Renal pelvis (tissue), 4 donors: ENCODE results near the gene STAT6. TPM values are rescaled to one million over a fixed set of nuclear protein-coding genes. Genes with fewer than 3 reads are reported as not detected.

ENCODE experiments used
- DNase-seq: peaks from one replicate; pipeline ENCODE4 v3.0.0-alpha.2; 2013
- polyA plus RNA-seq, 3 donors: library from polyadenylated mRNA; unstranded; fragments of 120-200 nt; gene quantifications; one replicate each; pipeline ENCODE4 v1.2.1, GENCODE V29; 2013; ENCODE audit not compliant: insufficient read length in 3 of 3

STAT6 gene
- polyA plus RNA-seq, 3 donors = 98.8 to 134 (median 127) TPM

DNA sequence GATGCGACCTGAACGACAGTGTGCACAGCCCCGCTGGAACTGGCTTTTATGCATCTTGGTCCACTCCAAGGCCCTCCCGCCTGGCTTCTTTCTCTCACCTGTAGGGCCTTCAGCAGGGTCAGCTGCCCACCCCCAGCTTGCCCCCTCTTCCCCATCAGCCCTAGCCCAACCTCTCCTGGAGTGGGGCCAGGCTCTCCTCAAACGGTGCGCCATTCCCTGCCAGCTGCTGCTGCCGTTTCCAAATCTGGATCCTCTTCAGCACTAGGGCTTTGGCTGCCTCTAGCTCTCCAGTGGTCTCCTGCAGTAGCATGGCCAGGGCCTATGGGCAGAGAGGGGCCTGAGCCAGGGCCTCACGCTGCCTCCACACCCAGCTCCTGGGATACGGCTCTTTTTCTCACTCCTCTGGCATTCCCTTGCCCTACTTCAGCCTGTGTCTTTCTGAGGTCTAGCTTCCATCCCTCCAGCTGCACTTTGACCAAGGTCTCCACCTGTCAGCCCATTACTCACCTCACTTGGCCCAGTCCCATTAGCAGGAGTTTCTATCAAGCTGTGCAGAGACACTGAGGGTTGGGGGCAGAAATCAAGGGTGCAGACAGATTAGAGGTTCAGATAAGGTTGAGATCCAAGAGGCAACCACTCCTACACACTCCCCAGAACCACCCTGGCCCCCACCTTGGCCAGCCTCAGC lies 5.0 kb downstream of the STAT6 start:
- no peak for DNase-seq

DNA sequence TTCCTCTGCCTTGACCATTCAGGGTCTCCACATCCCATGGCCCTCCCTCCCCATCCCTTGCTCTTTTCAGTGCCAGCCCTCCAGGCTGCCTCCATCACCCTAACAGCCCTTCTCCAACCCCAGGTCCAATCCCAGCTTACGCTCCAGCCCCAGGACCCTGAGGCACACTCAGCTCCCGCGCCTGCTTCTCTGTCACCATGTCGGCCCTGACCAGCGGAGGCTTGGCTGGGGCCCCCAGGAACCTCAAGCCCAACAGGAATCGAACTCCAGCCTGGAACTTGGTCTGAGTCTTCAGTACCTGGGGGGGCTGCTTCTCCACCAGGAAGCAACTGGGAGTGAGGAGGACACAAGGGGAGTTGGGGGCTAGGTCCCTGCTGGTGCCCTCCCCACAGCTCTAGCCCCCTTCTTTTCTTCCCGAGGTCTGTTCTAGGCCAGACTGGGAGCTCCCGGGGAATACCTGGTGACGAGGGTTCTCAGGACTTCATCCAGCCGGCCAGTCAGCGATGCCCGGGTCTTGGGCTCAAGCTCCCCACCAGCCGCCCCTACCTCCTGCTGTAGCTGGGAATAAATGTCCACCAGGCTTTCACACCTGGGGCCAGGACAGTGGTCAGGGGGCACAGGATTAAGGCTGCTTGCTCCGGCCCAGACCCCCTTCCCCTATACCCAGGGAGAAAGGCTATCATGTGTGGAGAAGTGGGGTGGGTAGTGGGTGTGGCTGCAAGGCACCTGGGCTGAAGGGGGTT lies 6.0 kb downstream of the STAT6 start:
- DNase-seq = no peak

- no peak for DNase-seq
Observed at GRCh38 chr12:57104292-57104910, 6.8 kb downstream of the STAT6 start.

DNA sequence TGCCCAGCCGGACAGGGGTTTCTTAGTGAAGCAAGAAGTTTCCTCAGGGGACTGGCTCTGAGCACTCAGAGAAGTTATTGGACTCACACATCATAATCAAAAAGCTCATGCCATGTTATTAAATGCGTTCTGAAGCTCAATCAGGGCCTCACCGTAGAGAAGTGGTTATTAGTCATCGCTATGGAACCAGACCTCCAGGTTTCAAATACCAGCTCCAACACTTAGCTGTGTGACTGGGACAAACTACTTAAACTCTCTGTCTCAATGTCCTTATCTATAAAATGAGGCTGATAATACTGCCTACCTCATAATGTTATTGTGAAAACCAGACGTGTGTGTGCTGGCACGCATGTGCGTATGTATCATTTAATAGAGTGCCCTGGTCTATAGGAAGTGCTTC lies 7.3 kb downstream of the STAT6 start:
- DNase-seq = no peak

DNA sequence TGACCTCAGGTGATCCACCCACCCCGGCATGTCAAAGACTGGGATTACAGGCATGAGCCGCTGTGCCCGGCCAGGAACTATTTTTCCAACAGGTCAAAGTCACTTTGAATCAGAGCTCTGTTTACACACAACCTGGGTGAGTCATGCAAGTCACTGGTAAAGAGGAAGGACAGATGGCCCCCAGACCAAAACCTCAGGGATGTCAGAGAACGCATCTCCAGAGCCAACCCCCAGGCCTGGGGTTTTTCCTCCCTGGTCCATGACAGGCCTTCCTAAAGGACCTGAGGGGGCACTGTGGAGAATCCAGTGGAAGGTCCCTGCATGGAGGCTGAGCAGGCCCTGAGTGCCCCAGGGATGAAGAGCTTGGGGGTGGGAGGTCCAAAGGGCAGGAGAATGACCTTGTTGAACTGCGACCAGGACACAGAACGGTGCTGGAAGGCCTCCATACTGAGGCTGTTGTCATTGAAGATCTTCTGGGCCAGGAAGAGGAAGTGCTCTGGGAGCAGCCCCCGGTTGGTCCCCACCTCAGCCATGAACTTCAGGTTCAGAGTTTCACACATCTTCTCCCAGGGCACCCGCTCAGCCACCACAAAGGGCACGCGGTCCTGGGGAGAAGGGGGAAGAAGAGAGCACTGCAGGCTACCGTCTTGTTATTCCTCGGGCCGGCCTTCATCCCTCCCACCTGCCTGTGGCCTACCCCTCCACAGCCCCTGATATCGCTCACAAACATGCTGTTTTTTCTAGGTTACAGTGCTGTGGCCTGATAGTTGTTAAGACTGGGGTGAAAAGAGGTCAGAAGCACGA lies 9.1 kb downstream of the STAT6 start:
- DNase-seq = no peak

DNA sequence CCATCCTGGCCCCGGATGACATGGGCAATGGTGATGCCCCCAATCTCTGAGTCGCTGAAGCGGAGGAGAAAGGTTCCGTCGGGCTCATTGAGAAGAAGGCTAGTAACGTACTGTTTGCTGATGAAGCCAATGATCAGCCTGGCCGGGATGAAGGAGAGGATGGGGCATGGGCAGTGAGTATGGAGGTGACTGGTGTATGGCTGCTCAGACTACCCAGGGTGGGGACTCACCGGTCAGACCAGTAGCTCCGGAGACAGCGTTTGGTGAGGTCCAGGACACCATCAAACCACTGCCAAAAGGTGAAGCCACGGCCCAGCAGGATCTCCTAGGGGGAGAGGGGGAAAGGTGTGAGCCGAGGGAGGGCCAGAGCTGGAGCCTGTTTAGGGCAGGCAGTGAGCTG lies 11.4 kb downstream of the STAT6 start:
- DNase-seq = no peak

DNA sequence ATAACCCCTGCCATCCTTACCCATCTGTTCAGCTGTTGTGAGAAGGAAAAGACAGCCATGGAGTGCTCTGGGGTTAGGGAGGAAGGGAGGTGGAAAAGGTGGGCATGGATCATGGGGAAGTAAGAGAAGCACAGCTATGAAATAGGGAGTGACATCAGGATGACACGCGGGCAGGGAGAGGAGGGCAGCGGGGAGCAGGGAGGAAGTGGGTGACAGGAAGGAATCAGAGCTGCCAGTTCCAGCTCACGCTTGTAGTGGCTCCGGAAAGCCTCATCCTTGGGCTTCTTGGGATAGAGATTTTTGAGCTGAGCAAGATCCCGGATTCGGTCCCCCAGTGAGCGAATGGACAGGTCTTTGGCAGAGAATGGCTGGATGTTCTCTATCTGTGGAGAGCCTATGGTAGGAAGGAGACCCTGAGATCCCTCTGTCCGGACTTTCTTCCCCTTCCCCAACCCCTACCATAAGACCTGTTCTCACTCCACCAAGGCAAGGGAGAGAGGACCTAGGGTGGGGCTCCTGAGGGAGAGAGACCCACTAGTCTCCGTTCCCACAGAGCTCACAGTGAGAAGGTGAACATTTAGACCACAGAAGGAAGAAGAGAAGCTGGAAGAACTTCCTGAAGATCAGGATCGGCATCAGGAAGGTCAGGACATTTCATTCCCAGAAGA lies 12.0 kb downstream of the STAT6 start:
- DNase-seq = no peak

DNA sequence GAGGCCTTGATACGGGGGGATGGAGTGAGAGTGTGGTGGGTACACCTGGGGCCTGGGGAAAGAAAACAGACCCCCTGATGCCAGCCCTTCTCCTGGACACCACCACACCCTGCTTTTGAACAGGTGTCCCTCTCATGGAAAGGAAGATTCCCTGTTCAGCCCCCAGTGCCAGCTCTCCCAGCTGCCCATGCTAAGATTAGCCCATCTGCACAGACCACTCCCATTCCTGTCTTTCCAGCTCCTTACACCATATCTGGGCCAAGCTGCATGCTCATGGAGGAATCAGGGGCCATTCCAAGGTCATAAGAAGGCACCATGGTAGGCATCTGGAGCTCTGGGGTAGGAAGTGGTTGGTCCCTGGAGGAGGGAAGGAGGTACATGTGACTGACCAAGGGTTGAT lies 12.6 kb downstream of the STAT6 start:
- DNase-seq = no peak

GRCh38 chr12:57097554-57097835 lies 13.7 kb downstream of the STAT6 start:
- no peak for DNase-seq

DNA sequence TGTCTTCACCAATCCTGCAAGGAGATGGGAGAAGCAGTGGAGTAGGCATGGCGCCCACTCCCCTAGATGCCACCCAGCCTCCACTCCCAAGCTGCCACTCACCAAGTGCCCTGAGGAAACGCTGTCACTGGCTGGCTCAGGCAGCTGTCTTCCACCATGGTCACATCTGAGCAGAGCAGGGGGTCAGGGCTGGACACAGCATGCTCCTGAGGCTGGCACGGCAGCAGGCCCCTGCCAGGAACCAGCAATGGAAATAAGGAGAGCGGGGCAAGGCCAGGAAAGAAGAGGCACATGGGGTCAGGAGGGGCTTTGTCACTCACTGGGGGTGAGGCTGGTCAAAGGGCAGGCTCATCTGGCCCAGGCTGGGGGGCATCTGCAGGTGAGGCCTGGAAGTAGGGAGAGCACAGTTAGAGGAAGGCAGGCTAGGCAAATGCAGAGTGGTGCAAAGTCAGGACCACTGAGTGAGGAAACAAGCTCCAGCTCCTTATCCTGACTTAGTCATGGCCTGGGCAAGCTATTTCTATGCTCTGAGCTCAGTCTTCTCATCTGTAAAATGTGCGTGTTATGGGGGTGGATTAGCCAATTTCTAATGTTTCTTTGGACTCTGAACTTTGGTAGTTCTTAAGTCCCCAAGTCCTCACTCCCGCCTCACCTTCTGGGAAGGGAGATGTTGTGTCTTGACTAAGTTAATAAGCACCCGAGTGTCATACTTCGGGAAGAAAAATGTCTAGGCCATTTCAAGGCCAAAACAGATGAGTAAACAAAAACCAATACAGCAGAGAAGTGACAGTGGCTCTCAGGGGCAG lies 14.2 kb downstream of the STAT6 start:
- DNase-seq = no peak

DNA sequence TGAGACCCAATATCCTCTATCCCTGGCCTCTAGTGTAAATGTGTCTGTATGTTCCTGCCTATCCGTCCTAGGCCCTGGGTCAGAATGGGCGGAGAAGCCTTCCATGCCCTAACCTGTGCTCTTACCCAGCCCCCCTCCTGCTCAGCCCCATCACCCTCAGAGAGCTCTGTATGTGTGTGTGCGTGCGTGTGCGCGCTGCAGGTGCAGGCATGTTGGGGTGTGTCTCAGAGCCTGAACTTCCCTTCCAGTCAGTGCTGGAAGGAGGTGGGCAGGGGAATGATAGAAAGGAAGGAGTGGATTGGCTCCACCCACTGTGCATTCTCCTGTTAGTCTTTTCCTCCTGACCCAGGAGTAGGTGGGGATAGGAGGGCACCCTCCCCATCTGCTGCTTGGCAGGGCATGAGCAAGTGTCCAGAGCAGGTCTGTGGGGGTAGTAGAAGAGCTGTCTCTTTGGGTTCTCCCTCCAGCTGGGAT lies 15.0 kb downstream of the STAT6 start:
- DNase-seq = no peak

- no peak for DNase-seq
Observed at GRCh38 chr12:57095440-57095839, 15.7 kb downstream of the STAT6 start.

- no peak for DNase-seq
Observed at GRCh38 chr12:57094208-57095160, 16.7 kb downstream of the STAT6 start.

- DNase-seq = peak; percentile 72
Observed at GRCh38 chr12:57093415-57094207, 17.6 kb downstream of the STAT6 start.

GRCh38 chr12:57092876-57093414 lies 18.2 kb downstream of the STAT6 start:
- no peak for DNase-seq

DNA sequence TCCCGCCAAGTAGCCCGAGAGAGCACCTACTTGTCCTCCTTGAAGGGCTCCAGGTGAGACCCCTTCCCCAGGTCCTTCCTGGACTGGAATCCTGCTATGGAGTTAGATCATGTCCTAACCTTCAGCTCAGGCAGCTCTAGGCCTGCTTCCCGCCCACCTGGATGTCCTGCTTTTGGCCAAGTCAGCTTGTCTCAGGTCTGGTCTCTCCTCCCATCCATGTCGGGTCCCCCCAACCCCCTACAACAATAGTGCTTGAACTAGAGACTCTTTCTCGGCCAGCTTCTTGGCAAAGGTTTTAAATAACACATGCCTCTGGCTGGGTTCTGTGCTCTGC lies 18.7 kb downstream of the STAT6 start:
- DNase-seq = no peak

DNA sequence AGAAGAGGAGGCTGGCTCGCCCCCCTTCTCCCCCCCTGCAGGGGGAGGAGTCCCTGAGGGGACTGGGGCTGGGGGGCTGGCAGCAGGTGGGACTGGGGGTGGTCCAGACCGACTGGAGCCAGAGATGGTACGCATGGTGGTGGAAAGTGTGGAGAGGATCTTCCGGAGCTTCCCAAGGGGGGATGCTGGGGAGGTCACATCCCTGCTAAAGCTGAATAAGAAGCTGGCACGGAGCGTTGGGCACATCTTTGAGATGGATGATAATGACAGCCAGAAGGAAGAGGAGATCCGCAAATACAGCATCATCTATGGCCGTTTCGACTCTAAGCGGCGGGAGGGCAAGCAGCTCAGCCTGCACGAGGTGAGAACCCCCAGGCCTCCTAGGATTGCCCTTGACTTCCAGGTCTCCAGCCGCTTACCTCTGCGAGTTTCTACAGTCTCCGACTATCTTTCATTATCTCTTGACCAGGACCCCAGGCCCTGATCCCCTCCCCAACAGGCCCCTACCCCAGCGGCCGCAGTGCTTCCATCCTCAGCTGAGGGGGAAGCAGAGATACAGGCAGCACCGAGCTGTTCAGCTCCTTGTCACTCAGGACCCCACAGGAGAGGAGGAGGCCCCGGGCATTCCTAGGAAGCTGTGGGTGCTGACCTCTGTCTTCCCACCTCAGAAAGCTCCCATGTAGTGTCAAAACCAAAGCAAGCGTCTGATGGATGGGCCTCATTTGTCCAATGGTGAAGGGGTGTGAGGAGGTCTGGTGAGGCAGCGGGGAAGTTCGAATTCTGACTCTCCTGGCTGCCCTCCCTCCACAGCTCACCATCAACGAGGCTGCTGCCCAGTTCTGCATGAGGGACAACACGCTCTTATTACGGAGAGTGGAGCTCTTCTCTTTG lies 19.3 kb downstream of the STAT6 start:
- DNase-seq = no peak
